KMS-11 (cell line): ENCODE results near the gene GPR101.
A peak's percentile ranks its signal among the peaks of the same experiment; 100 is the strongest.

Experiments used
- H2AFZ ChIP-seq: fragments of 200-600 bp; sonication (generic); 2 replicates; pipeline ENCODE4 v1.6.1; 2016; ENCODE audit warnings: antibody characterized with exemption, mixed run types, low read depth
- H3K27ac ChIP-seq: fragments of 200-600 bp; sonication (generic); 2 replicates; pipeline ENCODE4 v1.6.1; 2016; ENCODE audit warnings: mild to moderate bottlenecking, mixed run types
- H3K27me3 ChIP-seq: fragments of 200-600 bp; sonication (generic); 2 replicates; pipeline ENCODE4 v1.6.1; 2017; ENCODE audit warnings: mild to moderate bottlenecking, low read depth, mixed run types, moderate library complexity; ENCODE audit not compliant: insufficient read depth
- H3K36me3 ChIP-seq: fragments of 200-600 bp; sonication (generic); 2 replicates; pipeline ENCODE4 v1.6.1; 2017; ENCODE audit warnings: mild to moderate bottlenecking, mixed run types; ENCODE audit not compliant: insufficient read depth
- H3K4me1 ChIP-seq: fragments of 200-600 bp; sonication (generic); 2 replicates; pipeline ENCODE4 v1.6.1; 2016; ENCODE audit warnings: mild to moderate bottlenecking, low read depth, mixed run types; ENCODE audit not compliant: poor library complexity, severe bottlenecking
- H3K4me2 ChIP-seq: fragments of 200-600 bp; sonication (generic); 2 replicates; pipeline ENCODE4 v1.7.0; 2016; ENCODE audit warnings: mild to moderate bottlenecking, mixed run types
- H3K4me3 ChIP-seq: fragments of 200-600 bp; sonication (generic); IDR thresholded peaks from 2 replicates; pipeline ENCODE4 v1.6.1; 2017; ENCODE audit warnings: low read depth, low read length, mixed read lengths; ENCODE audit not compliant: insufficient read depth
- H3K79me2 ChIP-seq: fragments of 200-600 bp; sonication (generic); 2 replicates; pipeline ENCODE4 v1.6.1; 2016; ENCODE audit warnings: low read depth, mixed run types; ENCODE audit not compliant: insufficient read depth
- H3K9ac ChIP-seq: fragments of 200-600 bp; sonication (generic); 2 replicates; pipeline ENCODE4 v1.6.1; 2016; ENCODE audit warnings: mild to moderate bottlenecking, mixed run types
- H4K20me1 ChIP-seq: fragments of 200-600 bp; sonication (generic); 2 replicates; pipeline ENCODE4 v1.6.1; 2016; ENCODE audit warnings: mild to moderate bottlenecking, mixed run types; ENCODE audit not compliant: insufficient read depth
- TF ChIP-seq, protein P1 (sequence below): fragments of 200-600 bp; sonication (generic); conservative IDR thresholded peaks from 2 replicates; pipeline ENCODE4 v1.6.1; 2017; ENCODE audit warnings: low read depth, mild to moderate bottlenecking, antibody characterized with exemption, low read length, moderate library complexity, mixed read lengths

GPR101 gene

DNA sequence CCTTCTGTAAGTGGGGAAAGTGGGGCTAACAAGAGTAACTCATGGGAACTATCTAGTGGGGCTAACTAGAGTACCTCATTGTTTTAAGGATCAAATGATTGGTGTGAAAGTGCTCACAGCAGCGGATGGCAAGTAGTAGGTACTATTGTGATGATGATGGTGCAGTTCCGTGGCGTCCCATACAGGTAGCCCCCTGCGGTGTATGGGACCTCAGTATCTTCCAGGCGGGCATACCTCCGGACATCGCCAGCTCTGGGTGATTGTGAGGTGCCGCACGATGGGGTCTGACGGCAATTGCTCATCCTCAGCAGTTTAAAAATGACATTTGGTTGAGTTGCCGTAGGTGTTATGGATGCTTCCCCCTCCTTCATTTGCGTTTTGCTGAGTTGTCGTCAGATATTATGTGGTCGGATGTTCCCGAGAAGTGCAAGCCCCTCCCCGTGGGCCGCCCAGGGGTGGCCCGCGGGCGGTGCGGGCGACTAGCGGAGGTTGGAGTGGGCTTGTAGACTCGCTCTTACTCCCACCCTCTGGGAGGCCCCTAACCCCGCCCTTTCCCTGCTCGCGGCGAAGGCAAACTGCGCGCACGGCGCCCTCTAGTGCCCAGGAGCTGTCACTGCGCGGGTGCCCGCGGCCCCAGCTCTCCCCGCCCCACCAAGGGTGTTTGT is 18.3 kb upstream of the GPR101 start:
- peak overlapping the region; percentile 27; the same call in 1 of the 2 replicates for H3K9ac ChIP-seq
- TF ChIP-seq, protein P1, sequence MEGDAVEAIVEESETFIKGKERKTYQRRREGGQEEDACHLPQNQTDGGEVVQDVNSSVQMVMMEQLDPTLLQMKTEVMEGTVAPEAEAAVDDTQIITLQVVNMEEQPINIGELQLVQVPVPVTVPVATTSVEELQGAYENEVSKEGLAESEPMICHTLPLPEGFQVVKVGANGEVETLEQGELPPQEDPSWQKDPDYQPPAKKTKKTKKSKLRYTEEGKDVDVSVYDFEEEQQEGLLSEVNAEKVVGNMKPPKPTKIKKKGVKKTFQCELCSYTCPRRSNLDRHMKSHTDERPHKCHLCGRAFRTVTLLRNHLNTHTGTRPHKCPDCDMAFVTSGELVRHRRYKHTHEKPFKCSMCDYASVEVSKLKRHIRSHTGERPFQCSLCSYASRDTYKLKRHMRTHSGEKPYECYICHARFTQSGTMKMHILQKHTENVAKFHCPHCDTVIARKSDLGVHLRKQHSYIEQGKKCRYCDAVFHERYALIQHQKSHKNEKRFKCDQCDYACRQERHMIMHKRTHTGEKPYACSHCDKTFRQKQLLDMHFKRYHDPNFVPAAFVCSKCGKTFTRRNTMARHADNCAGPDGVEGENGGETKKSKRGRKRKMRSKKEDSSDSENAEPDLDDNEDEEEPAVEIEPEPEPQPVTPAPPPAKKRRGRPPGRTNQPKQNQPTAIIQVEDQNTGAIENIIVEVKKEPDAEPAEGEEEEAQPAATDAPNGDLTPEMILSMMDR, result peak; percentile 76
- H3K27ac ChIP-seq, result no peak overlapping the region
- no peaks in the 10 kb centered on the region for H3K27me3 ChIP-seq
- H2AFZ ChIP-seq, result peak overlapping the region; percentile 92
- peak overlapping the region; percentile 63 for H3K4me2 ChIP-seq
- no peaks in the 10 kb centered on the region for H4K20me1 ChIP-seq
- H3K4me1 ChIP-seq, result no peaks in the 10 kb centered on the region
- no peaks in the 10 kb centered on the region for H3K36me3 ChIP-seq
- no peak overlapping the region for H3K4me3 ChIP-seq
- H3K79me2 ChIP-seq, result no peaks in the 10 kb centered on the region

DNA sequence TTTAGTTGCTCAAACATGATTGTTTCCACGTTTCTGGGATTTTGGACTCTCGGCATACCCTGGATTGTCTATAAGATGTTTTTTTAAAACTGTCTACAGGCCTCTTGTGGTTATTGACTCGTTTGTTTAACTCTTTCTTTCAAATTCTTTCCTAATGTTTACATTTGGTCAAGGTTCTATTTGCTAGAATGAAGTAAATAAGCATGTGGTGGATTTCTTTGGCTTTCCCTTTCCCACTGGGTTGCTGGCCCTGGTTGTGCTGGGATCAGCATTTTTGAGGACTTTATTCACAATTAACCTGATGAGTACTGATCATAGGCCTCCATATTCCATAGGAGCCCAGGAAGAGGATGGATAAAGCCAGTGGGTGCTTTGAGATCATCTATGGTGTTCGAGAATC is 11.1 kb upstream of the GPR101 start:
- Histone ChIP-seq H3K4me2 (no peak overlapping the region), H3K27ac (no peak overlapping the region), H4K20me1 (no peaks in the 10 kb centered on the region), H3K4me1 (no peaks in the 10 kb centered on the region), H3K36me3 (no peaks in the 10 kb centered on the region), H3K9ac (no peak overlapping the region), H2AFZ (no peak overlapping the region), H3K27me3 (no peaks in the 10 kb centered on the region), H3K79me2 (no peaks in the 10 kb centered on the region), H3K4me3 (no peak overlapping the region)
- TF ChIP-seq, protein P1, result no peak

DNA sequence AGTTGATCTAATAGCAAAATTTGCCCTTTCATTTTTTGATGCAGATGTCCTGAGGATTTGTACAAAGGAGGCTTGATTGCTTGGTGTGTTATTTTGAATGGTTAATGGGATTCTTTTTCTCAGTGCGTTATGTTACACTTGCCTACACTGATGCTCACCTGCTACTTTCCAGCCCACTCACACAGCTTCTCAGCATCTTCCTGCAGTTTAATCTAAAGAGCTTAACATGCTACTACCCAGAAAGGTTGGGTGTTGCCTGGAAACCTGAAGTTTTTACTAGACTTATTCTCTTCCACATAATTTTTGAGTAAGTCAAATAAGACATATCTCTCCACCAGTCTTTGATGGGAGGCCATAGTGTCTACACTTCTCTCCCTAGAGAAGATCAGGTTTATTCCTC is 9.9 kb upstream of the GPR101 start:
- Histone ChIP-seq H2AFZ (no peak overlapping the region), H3K4me2 (no peak overlapping the region), H3K27me3 (no peaks in the 10 kb centered on the region), H3K9ac (no peak overlapping the region), H3K4me1 (no peaks in the 10 kb centered on the region), H3K4me3 (no peak overlapping the region), H3K79me2 (no peaks in the 10 kb centered on the region), H3K36me3 (no peaks in the 10 kb centered on the region), H3K27ac (no peak overlapping the region), H4K20me1 (no peaks in the 10 kb centered on the region)
- TF ChIP-seq, protein P1, result no peak

DNA sequence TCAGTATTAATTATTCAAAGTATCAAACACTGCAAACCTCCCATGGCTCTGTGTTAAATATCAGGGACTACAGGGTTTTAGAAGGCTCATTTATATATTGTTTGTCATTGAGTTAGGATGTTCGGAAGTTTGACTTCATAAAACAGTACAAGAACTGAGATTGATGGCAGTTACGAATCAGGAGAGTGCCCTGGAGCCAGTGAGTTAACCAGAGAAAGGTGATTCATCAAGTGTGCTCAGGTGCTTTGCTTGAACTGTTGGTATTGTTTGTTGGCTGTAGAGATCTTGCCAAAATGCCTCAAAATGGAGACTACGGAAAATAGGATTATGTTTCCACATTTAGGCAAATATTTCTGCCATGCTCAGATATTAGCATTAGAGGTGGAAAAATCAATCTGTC is 7.5 kb upstream of the GPR101 start:
- Histone ChIP-seq H3K27ac (no peak overlapping the region), H3K79me2 (no peaks in the 10 kb centered on the region), H3K36me3 (no peaks in the 10 kb centered on the region), H3K9ac (no peak overlapping the region), H3K27me3 (no peaks in the 10 kb centered on the region), H2AFZ (no peak overlapping the region), H3K4me2 (no peak overlapping the region), H4K20me1 (no peaks in the 10 kb centered on the region), H3K4me1 (no peaks in the 10 kb centered on the region), H3K4me3 (no peak overlapping the region)
- TF ChIP-seq, protein P1, result no peak
